GM12891 (cell line): ENCODE data around the gene THSD8.

Experiments
- POLR2A ChIP-seq: IDR thresholded peaks from 2 replicates; pipeline ENCODE4 v1.6.1; 2011; ENCODE audit warnings: low read depth, low read length, control low read depth
- POLR2AphosphoS5 ChIP-seq: IDR thresholded peaks from 2 replicates; pipeline ENCODE4 v1.6.1; 2011; ENCODE audit warnings: low read depth, low read length, control low read depth
- POU2F2 ChIP-seq: IDR thresholded peaks from 2 replicates; pipeline ENCODE4 v1.6.1; 2011; ENCODE audit warnings: low read depth, mild to moderate bottlenecking, control low read depth, low read length, moderate library complexity

GRCh38 chr19:12825254-12826131 lies 23.6 kb downstream of the THSD8 start:
- TF ChIP-seq POLR2A (no peak), POLR2AphosphoS5 (no peak), POU2F2 (no peak)
